Measurements from ENCODE around the gene CENPX. TPM values are rescaled to one million over a fixed set of nuclear protein-coding genes. Genes with fewer than 3 reads are reported as not detected.

Gene CENPX
- total and polyA plus RNA-seq, 2 of the 13 experiments (the other 11 are each of a cell fraction or from before 2014, with no cell fraction given): 92.7 to 170 TPM

- TF ChIP-seq ZNF414 (CRISPR knock-in tag; IDR thresholded peaks at IDR 0.05) (peak; percentile 84), ZNF775 (CRISPR knock-in tag; IDR thresholded peaks at IDR 0.05; ENCODE audit: borderline replicate concordance) (no peak), CEBPG (CRISPR knock-in tag; IDR thresholded peaks at IDR 0.05) (peak; percentile 29; the same call in 1 of the 2 replicates), ZSCAN5A (CRISPR knock-in tag; IDR thresholded peaks at IDR 0.05; ENCODE audit: borderline replicate concordance) (peak; percentile 96), ETV6 (CRISPR knock-in tag; conservative IDR thresholded peaks at IDR 0.05) (peak; percentile 47; the same call in 1 of the 2 replicates), PAXIP1 (CRISPR knock-in tag; conservative IDR thresholded peaks at IDR 0.05) (peak; percentile 51), PAWR (CRISPR knock-in tag; IDR thresholded peaks at IDR 0.05; ENCODE audit: borderline replicate concordance) (no peak), CREM (IDR thresholded peaks at IDR 0.05) (peak; percentile 57), CREM (CRISPR knock-in tag; IDR thresholded peaks at IDR 0.05) (no peak), MNT (IDR thresholded peaks at IDR 0.05) (peak; percentile 79), CREBL2 (CRISPR knock-in tag; IDR thresholded peaks at IDR 0.05; ENCODE audit: borderline replicate concordance) (no peak), RNF219 (CRISPR knock-in tag; IDR thresholded peaks at IDR 0.05) (no peak), ZNF256 (CRISPR knock-in tag; conservative IDR thresholded peaks at IDR 0.05) (0 out of 2 replicates have a peak, but pooled peaks have one; percentile 55), JUND (CRISPR knock-in tag; IDR thresholded peaks at IDR 0.05) (no peak; the same call in 1 of the 2 replicates), DDIT3 (CRISPR knock-in tag; IDR thresholded peaks at IDR 0.05) (no peak), ZNF800 (CRISPR knock-in tag; IDR thresholded peaks at IDR 0.05) (peak; percentile 95), MLLT10 (CRISPR knock-in tag; IDR thresholded peaks at IDR 0.05) (no peak)
These were observed 30.9 kb downstream of the CENPX start (continued) for GRCh38 chr17:81991684-81992305.

Data from HepG2 (cell line).